HepG2 (cell line): ENCODE measurements around the gene IPP. TPM values are rescaled to one million over a fixed set of nuclear protein-coding genes. Genes with fewer than 3 reads are reported as not detected.

Experiments used
- ATAC-seq: fragments of 200-7000 bp; cut with Tn5 transposase; 3 replicates; pipeline ENCODE4 v1.9.1; 2020; ENCODE audit warnings: mild to moderate bottlenecking, moderate library complexity
- BruUV-seq: library from RNA; stranded (reverse); fragments of 400-500 nt; replicated peaks from 2 replicates; lab custom pipeline; 2021; lab: Mats Ljungman, UMichigan
- CTCF ChIA-PET: fragments of 300-600 bp; formaldehyde crosslinking; extraction: SDS; loops from one replicate; lab custom pipeline; 2021; ENCODE audit warnings: low total read pairs, inconsistent platforms, low intra/inter-chr PET ratio; lab: Yijun Ruan, JAX
- POLR2A ChIA-PET: fragments of 350-600 bp; sonication (Branson Sonifier 250); formaldehyde crosslinking; loops from one replicate; lab custom pipeline; 2020; ENCODE audit warnings: antibody characterized with exemption, inconsistent platforms; lab: Yijun Ruan, JAX
- DNase-seq: peaks from one replicate; pipeline ENCODE4 v3.0.0-alpha.2; 2015; ENCODE audit warnings: low spot score
- FAIRE-seq: peaks from 3 replicates; lab custom pipeline; 2011; peaks lifted over from hg19 to GRCh38; lab: Jason Lieb, UNC
- H2AFZ ChIP-seq: one replicate; pipeline ENCODE4 v1.6.1; 2011; ENCODE audit warnings: low read length, inconsistent platforms
- H3K27ac ChIP-seq: fragments of 300-600 bp; 3 replicates; pipeline ENCODE4 v1.8.0; 2011; ENCODE audit warnings: mixed run types, mild to moderate bottlenecking, mixed read lengths, low read length, inconsistent platforms; ENCODE audit not compliant: insufficient read depth; ENCODE audit errors: extremely low read length
- H3K27me3 ChIP-seq, 2 experiments: fragments of 200-600 bp in 1 of 2; 2 replicates in 1 of 2; 3 replicates in 1 of 2; pipeline versions ENCODE4 v1.6.0 to v1.8.0; 2011; ENCODE audit warnings: low read length in 2 of 2, mild to moderate bottlenecking in 2 of 2, moderate library complexity in 2 of 2, inconsistent platforms in 1 of 2; ENCODE audit not compliant: insufficient read depth in 2 of 2, control insufficient read depth in 1 of 2
- H3K36me3 ChIP-seq, 2 experiments: fragments of 200-600 bp in 1 of 2; replicated peaks in 1 of 2; 2 replicates in 1 of 2; 3 replicates in 1 of 2; pipeline versions ENCODE4 v1.5.1 to v1.8.0; 2011; ENCODE audit warnings: low read length in 2 of 2, inconsistent platforms in 1 of 2; ENCODE audit not compliant: insufficient read depth in 2 of 2, control insufficient read depth in 1 of 2
- H3K4me1 ChIP-seq: 2 replicates; pipeline ENCODE4 v1.5.1; 2012; ENCODE audit warnings: low read length, inconsistent platforms; ENCODE audit not compliant: insufficient read depth
- H3K4me2 ChIP-seq: 2 replicates; pipeline ENCODE4 v1.6.0; 2011; ENCODE audit warnings: low read depth, low read length, inconsistent platforms
- H3K4me3 ChIP-seq, 3 experiments: fragments of 200-600 bp in 1 of 3; sonication (generic), shearing (Covaris generic) in 1 of 3; replicated peaks in 1 of 3; 2 replicates each; pipeline ENCODE4 v1.5.1; 2011 to 2016; ENCODE audit warnings: low read length in 3 of 3, inconsistent platforms in 2 of 3, low read depth in 2 of 3, mild to moderate bottlenecking in 2 of 3, control low read depth in 1 of 3, mixed read lengths in 1 of 3; ENCODE audit not compliant: insufficient read depth in 1 of 3
- H3K79me2 ChIP-seq: one replicate; pipeline ENCODE4 v1.6.1; 2011; ENCODE audit warnings: low read length, inconsistent platforms; ENCODE audit not compliant: insufficient read depth
- H3K9ac ChIP-seq: 2 replicates; pipeline ENCODE4 v1.6.0; 2011; ENCODE audit warnings: mild to moderate bottlenecking, low read depth, low read length, inconsistent platforms; ENCODE audit not compliant: insufficient read depth
- H3K9me3 ChIP-seq: 2 replicates; pipeline ENCODE4 v1.5.1; 2012; ENCODE audit warnings: mild to moderate bottlenecking, low read length
- H4K20me1 ChIP-seq: 2 replicates; pipeline ENCODE4 v1.6.0; 2011; ENCODE audit warnings: inconsistent platforms, mild to moderate bottlenecking, low read length, moderate library complexity; ENCODE audit not compliant: insufficient read depth
- BHLHE40 ChIP-seq: IDR thresholded peaks from 2 replicates; pipeline ENCODE4 v1.6.1; 2011; ENCODE audit warnings: low read length, improper control_type of control experiment
- CCAR2 ChIP-seq: fragments of 200-400 bp; formaldehyde crosslinking; optimal IDR thresholded peaks from 2 replicates; pipeline ENCODE3; 2018; ENCODE audit warnings: low read depth, mild to moderate bottlenecking, low read length, moderate library complexity
- DMAP1 ChIP-seq: IDR thresholded peaks from 2 replicates; pipeline ENCODE4 v1.6.1; 2016
- ESRRA ChIP-seq: sonication (generic); formaldehyde crosslinking; IDR thresholded peaks from 2 replicates; pipeline ENCODE4 v1.5.1; 2020; ENCODE audit warnings: mild to moderate bottlenecking, low read depth, missing genetic modification reagents
- GMEB2 ChIP-seq: IDR thresholded peaks from 2 replicates; pipeline ENCODE4 v1.6.1; 2016; ENCODE audit warnings: missing biosample characterization, missing genetic modification reagents, low read depth
- GTF2F1 ChIP-seq: fragments of 150-350 bp; IDR thresholded peaks from 2 replicates; pipeline ENCODE4 v1.6.1; 2014; ENCODE audit warnings: low read length
- GTF3A ChIP-seq: sonication (generic); formaldehyde crosslinking; conservative IDR thresholded peaks from 2 replicates; pipeline ENCODE4 v1.4.0; 2020; ENCODE audit warnings: mild to moderate bottlenecking, missing genetic modification reagents
- KAT7 ChIP-seq: IDR thresholded peaks from 2 replicates; pipeline ENCODE4 v1.6.1; 2018; ENCODE audit warnings: borderline replicate concordance, missing compliant biosample characterization
- MTA3 ChIP-seq: sonication (generic); formaldehyde crosslinking; IDR thresholded peaks from 2 replicates; pipeline ENCODE4 v1.4.0; 2020; ENCODE audit warnings: missing genetic modification reagents
- MTF1 ChIP-seq: sonication (generic); formaldehyde crosslinking; IDR thresholded peaks from 2 replicates; pipeline ENCODE4 v1.5.0; 2020; ENCODE audit warnings: missing genetic modification reagents
- RBFOX2 ChIP-seq: fragments of 200-400 bp; formaldehyde crosslinking; IDR thresholded peaks from 2 replicates; pipeline ENCODE4 v1.6.1; 2017; ENCODE audit warnings: low read depth, mild to moderate bottlenecking, low read length
- RELA ChIP-seq: sonication (generic); formaldehyde crosslinking; IDR thresholded peaks from 2 replicates; pipeline ENCODE4 v1.4.0; 2020; ENCODE audit warnings: missing genetic modification reagents
- SOX13 ChIP-seq, 3 experiments: fragments of 450-650 bp in 1 of 3; sonication (generic) in 1 of 3; formaldehyde crosslinking in 1 of 3; IDR thresholded peaks in 2 of 3; conservative IDR thresholded peaks in 1 of 3; 2 replicates each; pipeline versions ENCODE4 v1.5.0 to v1.6.1; 2016 to 2020; ENCODE audit warnings: antibody characterized with exemption in 1 of 3, mild to moderate bottlenecking in 1 of 3, missing compliant biosample characterization in 1 of 3, missing genetic modification reagents in 1 of 3, moderate library complexity in 1 of 3
- TEF ChIP-seq: sonication (generic); formaldehyde crosslinking; IDR thresholded peaks from 2 replicates; pipeline ENCODE4 v1.5.0; 2020; ENCODE audit warnings: missing genetic modification reagents
- YEATS4 ChIP-seq: sonication (generic); formaldehyde crosslinking; IDR thresholded peaks from 2 replicates; pipeline ENCODE4 v1.4.0; 2020; ENCODE audit warnings: missing genetic modification reagents, borderline replicate concordance
- ZFP36 ChIP-seq: fragments of 150-350 bp; IDR thresholded peaks from 2 replicates; pipeline ENCODE4 v1.6.1; 2018; ENCODE audit warnings: borderline replicate concordance, low read length, low read depth; ENCODE audit not compliant: partially characterized antibody
- ZNF432 ChIP-seq: sonication (generic); formaldehyde crosslinking; IDR thresholded peaks from 2 replicates; pipeline ENCODE4 v1.5.0; 2020; ENCODE audit warnings: missing genetic modification reagents, mild to moderate bottlenecking, borderline replicate concordance
- WGBS: methylation state at CpG from one replicate; pipeline ENCODE4 v1.1.6; 2017; ENCODE audit warnings: low lambda C conversion rate; 5-methylcytosine and 5-hydroxymethylcytosine counted together
- in situ Hi-C: cut with HindIII; loops from 2 replicates; pipeline ENCODE4 v1.10.0; 2017; ENCODE audit warnings: low pct_unique_long_range_greater_than_20kb; ENCODE audit not compliant: extremely low pct_ligation_motif_present
- intact Hi-C: fragments of 100-400 bp; cut with micrococcal nuclease; formaldehyde crosslinking; loops from one replicate; pipeline ENCODE4 v1.10.0; 2022; ENCODE audit not compliant: unreplicated experiment
- polyA plus RNA-seq, 8 experiments: library from polyadenylated mRNA; depleted of rRNA in 3 of 8; stranded (reverse) in 7 of 8; unstranded in 1 of 8; fragments of >200 nt; fragmentation: Illumina TruSeq in 4 of 8; extraction: Trizol in 4 of 8; gene quantifications; 2 replicates each; pipeline versions ENCODE4 v1.2.1 to v1.2.3, GENCODE V29; 2011 to 2016; ENCODE audit warnings: low read depth in 4 of 8, missing spikeins in 1 of 8, mixed read lengths in 1 of 8; ENCODE audit not compliant: insufficient read depth in 1 of 8
- total RNA-seq, 5 experiments: library from RNA; depleted of rRNA; stranded (reverse); fragments of >200 nt; fragmentation: Illumina TruSeq; extraction: Trizol; gene quantifications; 2 replicates each; pipeline ENCODE4 v1.2.3, GENCODE V29; 2016; ENCODE audit warnings: low read depth in 1 of 5
- TF ChIP-seq, protein P1 (sequence below): sonication (generic); formaldehyde crosslinking; IDR thresholded peaks from 2 replicates; pipeline ENCODE4 v1.4.0; 2020; ENCODE audit warnings: mild to moderate bottlenecking, missing genetic modification reagents
- TF ChIP-seq, protein P2 (sequence below): sonication (generic); formaldehyde crosslinking; IDR thresholded peaks from 2 replicates; pipeline ENCODE4 v1.4.0; 2020; ENCODE audit warnings: mild to moderate bottlenecking, missing genetic modification reagents, borderline replicate concordance

The IPP gene
- total and polyA plus RNA-seq, 2 of the 13 experiments (the other 11 are each of a cell fraction or from before 2014, with no cell fraction given), result 3.0 to 9.7 TPM

DNA sequence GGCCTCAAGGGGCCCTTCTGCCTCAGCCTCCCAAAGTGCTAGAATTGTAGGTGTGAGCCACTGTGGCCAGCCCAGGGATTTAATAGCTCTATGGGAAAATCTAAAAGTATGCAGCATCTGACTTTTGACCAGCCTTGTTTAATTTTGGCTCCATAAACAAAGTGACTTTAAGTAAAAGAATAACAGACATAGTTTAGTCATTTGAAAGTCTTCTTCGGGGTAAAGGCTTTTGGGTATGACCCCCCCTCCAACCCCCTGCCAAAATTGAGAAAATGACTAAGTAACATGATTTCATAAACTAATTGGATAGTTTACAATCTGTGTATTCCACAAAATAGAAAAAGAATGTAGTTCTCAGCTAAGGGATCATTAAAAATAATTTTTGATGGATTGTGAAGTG, 81.1 kb downstream of the IPP start:
- Histone ChIP-seq H3K9me3 (no peaks in the 10 kb centered on the region), H3K36me3 (peaks cover 0 to 7% of the 10 kb centered on the region in 2 experiments; a peak in 1 of 5 replicates), H3K79me2 (peaks cover 96% of the 10 kb centered on the region), H3K27ac (no peak overlapping the region), H3K4me3 (no peak overlapping the region), H3K4me1 (peaks cover 42% of the 10 kb centered on the region), H3K4me2 (no peak overlapping the region), H2AFZ (no peak overlapping the region), H4K20me1 (peaks cover 91% of the 10 kb centered on the region), H3K9ac (no peak overlapping the region), H3K27me3 (no peaks in the 10 kb centered on the region)
- WGBS, result 50% methylated on average over 1 of the region's 1 CpG
- intact Hi-C loops, result no loop called here
- CTCF ChIA-PET, result no interaction called here
- DNase-seq, result no peak
- no peak for ATAC-seq
- in situ Hi-C loops, result no loop called here
- no peak for TF ChIP-seq GMEB2 (CRISPR knock-in tag)
- no peak for TF ChIP-seq TEF (CRISPR knock-in tag)
- TF ChIP-seq, protein P1, sequence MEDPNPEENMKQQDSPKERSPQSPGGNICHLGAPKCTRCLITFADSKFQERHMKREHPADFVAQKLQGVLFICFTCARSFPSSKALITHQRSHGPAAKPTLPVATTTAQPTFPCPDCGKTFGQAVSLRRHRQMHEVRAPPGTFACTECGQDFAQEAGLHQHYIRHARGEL (CRISPR knock-in tag), result no peak
- no peak for TF ChIP-seq CCAR2
- TF ChIP-seq KAT7 (CRISPR knock-in tag), result no peak
- no peak for TF ChIP-seq ESRRA (CRISPR knock-in tag)
- no peak for TF ChIP-seq MTF1 (CRISPR knock-in tag)
- TF ChIP-seq SOX13 (IDR thresholded peaks at IDR 0.05), result no peak
- no peak for TF ChIP-seq SOX13 (CRISPR knock-in tag; conservative IDR thresholded peaks at IDR 0.05 in 1 of 2, IDR thresholded peaks at IDR 0.05 in 1 of 2)
- TF ChIP-seq DMAP1 (CRISPR knock-in tag), result no peak
- no peak for TF ChIP-seq MTA3 (CRISPR knock-in tag)
- no peak for TF ChIP-seq ZFP36
- TF ChIP-seq RBFOX2, result no peak
- no peak for TF ChIP-seq BHLHE40
- no peak for TF ChIP-seq GTF2F1
- TF ChIP-seq YEATS4 (CRISPR knock-in tag), result no peak
- TF ChIP-seq, protein P2, sequence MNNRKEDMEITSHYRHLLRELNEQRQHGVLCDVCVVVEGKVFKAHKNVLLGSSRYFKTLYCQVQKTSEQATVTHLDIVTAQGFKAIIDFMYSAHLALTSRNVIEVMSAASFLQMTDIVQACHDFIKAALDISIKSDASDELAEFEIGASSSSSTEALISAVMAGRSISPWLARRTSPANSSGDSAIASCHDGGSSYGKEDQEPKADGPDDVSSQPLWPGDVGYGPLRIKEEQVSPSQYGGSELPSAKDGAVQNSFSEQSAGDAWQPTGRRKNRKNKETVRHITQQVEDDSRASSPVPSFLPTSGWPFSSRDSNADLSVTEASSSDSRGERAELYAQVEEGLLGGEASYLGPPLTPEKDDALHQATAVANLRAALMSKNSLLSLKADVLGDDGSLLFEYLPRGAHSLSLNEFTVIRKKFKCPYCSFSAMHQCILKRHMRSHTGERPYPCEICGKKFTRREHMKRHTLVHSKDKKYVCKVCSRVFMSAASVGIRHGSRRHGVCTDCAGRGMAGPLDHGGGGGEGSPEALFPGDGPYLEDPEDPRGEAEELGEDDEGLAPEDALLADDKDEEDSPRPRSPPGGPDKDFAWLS (CRISPR knock-in tag), result no peak
- TF ChIP-seq ZNF432 (CRISPR knock-in tag), result no peak
- no peak for TF ChIP-seq GTF3A
- TF ChIP-seq RELA (CRISPR knock-in tag), result no peak
- POLR2A ChIA-PET, result interaction anchor here (1.0 kb wide), 1 partner anchor 17 kb away, joined by 3 read pairs; the partner anchor contains the start of gene GPBP1L1
- no peak for FAIRE-seq
- no TSS peak for BruUV-seq
